Measurements from ENCODE around the gene AMN.

Gene AMN

GRCh38 chr14:102943979-102944378 is 21.5 kb downstream of the AMN start:
- no peak for DNase-seq
- Histone ChIP-seq H3K36me3 (ENCODE audit: control insufficient read depth, insufficient read depth, low read length) (no peaks in the 10 kb centered on the region), H3K4me1 (ENCODE audit: control insufficient read depth, insufficient read depth, low read length, poor library complexity, severe bottlenecking) (peaks cover 8% of the 10 kb centered on the region), H3K27me3 (replicated peaks; ENCODE audit: control insufficient read depth, insufficient read depth, low read length, poor library complexity, severe bottlenecking) (no peaks in the 10 kb centered on the region), H3K4me3 (ENCODE audit: insufficient read depth, low read depth, low read length, poor library complexity, severe bottlenecking) (no peak overlapping the region), H3K27ac (ENCODE audit: insufficient read depth, low read length, poor library complexity, severe bottlenecking) (no peak overlapping the region), H3K9me3 (ENCODE audit: control insufficient read depth, low read length) (no peaks in the 10 kb centered on the region)

GRCh38 chr14:102944448-102945330 is 22.2 kb downstream of the AMN start:
- Histone ChIP-seq H3K4me1 (ENCODE audit: control insufficient read depth, insufficient read depth, low read length, poor library complexity, severe bottlenecking) (peaks cover 11% of the 10 kb centered on the region), H3K4me3 (ENCODE audit: insufficient read depth, low read depth, low read length, poor library complexity, severe bottlenecking) (no peak overlapping the region), H3K9me3 (ENCODE audit: control insufficient read depth, low read length) (no peaks in the 10 kb centered on the region), H3K36me3 (ENCODE audit: control insufficient read depth, insufficient read depth, low read length) (no peaks in the 10 kb centered on the region), H3K27ac (ENCODE audit: insufficient read depth, low read length, poor library complexity, severe bottlenecking) (no peak overlapping the region), H3K27me3 (replicated peaks; ENCODE audit: control insufficient read depth, insufficient read depth, low read length, poor library complexity, severe bottlenecking) (no peaks in the 10 kb centered on the region)
- no peak for DNase-seq

- Histone ChIP-seq H3K36me3 (ENCODE audit: control insufficient read depth, insufficient read depth, low read length) (no peaks in the 10 kb centered on the region), H3K4me1 (ENCODE audit: control insufficient read depth, insufficient read depth, low read length, poor library complexity, severe bottlenecking) (peaks cover 11% of the 10 kb centered on the region), H3K9me3 (ENCODE audit: control insufficient read depth, low read length) (no peaks in the 10 kb centered on the region), H3K27ac (ENCODE audit: insufficient read depth, low read length, poor library complexity, severe bottlenecking) (no peak overlapping the region), H3K4me3 (ENCODE audit: insufficient read depth, low read depth, low read length, poor library complexity, severe bottlenecking) (no peak overlapping the region), H3K27me3 (replicated peaks; ENCODE audit: control insufficient read depth, insufficient read depth, low read length, poor library complexity, severe bottlenecking) (no peaks in the 10 kb centered on the region)
- no peak for DNase-seq
Observed at GRCh38 chr14:102945346-102946130, 23.1 kb downstream of the AMN start.

- H3K36me3 ChIP-seq (ENCODE audit: control insufficient read depth, insufficient read depth, low read length): no peaks in the 10 kb centered on the region
- DNase-seq: no peak
Observed at GRCh38 chr14:102947321-102948103, 25.0 kb downstream of the AMN start.

GRCh38 chr14:102948698-102949061 is 26.2 kb downstream of the AMN start:
- H3K27me3 ChIP-seq (replicated peaks; ENCODE audit: control insufficient read depth, insufficient read depth, low read length, poor library complexity, severe bottlenecking): no peaks in the 10 kb centered on the region
- H3K4me1 ChIP-seq (ENCODE audit: control insufficient read depth, insufficient read depth, low read length, poor library complexity, severe bottlenecking): peaks cover 11% of the 10 kb centered on the region
- H3K4me3 ChIP-seq (ENCODE audit: insufficient read depth, low read depth, low read length, poor library complexity, severe bottlenecking): no peak overlapping the region
- no peak for DNase-seq
- H3K36me3 ChIP-seq (ENCODE audit: control insufficient read depth, insufficient read depth, low read length): no peaks in the 10 kb centered on the region
- no peaks in the 10 kb centered on the region for H3K9me3 ChIP-seq (ENCODE audit: control insufficient read depth, low read length)
- H3K27ac ChIP-seq (ENCODE audit: insufficient read depth, low read length, poor library complexity, severe bottlenecking): no peak overlapping the region

More at GRCh38 chr14:102947321-102948103, 25.0 kb downstream of the AMN start:
- Histone ChIP-seq H3K4me1 (ENCODE audit: control insufficient read depth, insufficient read depth, low read length, poor library complexity, severe bottlenecking) (peaks cover 11% of the 10 kb centered on the region), H3K9me3 (ENCODE audit: control insufficient read depth, low read length) (no peaks in the 10 kb centered on the region), H3K27me3 (replicated peaks; ENCODE audit: control insufficient read depth, insufficient read depth, low read length, poor library complexity, severe bottlenecking) (no peaks in the 10 kb centered on the region), H3K4me3 (ENCODE audit: insufficient read depth, low read depth, low read length, poor library complexity, severe bottlenecking) (no peak overlapping the region), H3K27ac (ENCODE audit: insufficient read depth, low read length, poor library complexity, severe bottlenecking) (no peak overlapping the region)

- Histone ChIP-seq H3K36me3 (ENCODE audit: control insufficient read depth, insufficient read depth, low read length) (no peaks in the 10 kb centered on the region), H3K4me3 (ENCODE audit: insufficient read depth, low read depth, low read length, poor library complexity, severe bottlenecking) (no peak overlapping the region), H3K27ac (ENCODE audit: insufficient read depth, low read length, poor library complexity, severe bottlenecking) (no peak overlapping the region), H3K27me3 (replicated peaks; ENCODE audit: control insufficient read depth, insufficient read depth, low read length, poor library complexity, severe bottlenecking) (no peaks in the 10 kb centered on the region), H3K4me1 (ENCODE audit: control insufficient read depth, insufficient read depth, low read length, poor library complexity, severe bottlenecking) (peaks cover 11% of the 10 kb centered on the region), H3K9me3 (ENCODE audit: control insufficient read depth, low read length) (no peaks in the 10 kb centered on the region)
- DNase-seq: no peak
Observed at GRCh38 chr14:102949062-102949800, 26.8 kb downstream of the AMN start.

- H3K36me3 ChIP-seq (ENCODE audit: control insufficient read depth, insufficient read depth, low read length): no peaks in the 10 kb centered on the region
- no peak overlapping the region for H3K4me3 ChIP-seq (ENCODE audit: insufficient read depth, low read depth, low read length, poor library complexity, severe bottlenecking)
- no peak for DNase-seq
Observed at GRCh38 chr14:102949801-102950451, 27.5 kb downstream of the AMN start.

GRCh38 chr14:102951034-102951433 is 28.6 kb downstream of the AMN start:
- no peak for DNase-seq
- H3K9me3 ChIP-seq (ENCODE audit: control insufficient read depth, low read length): no peaks in the 10 kb centered on the region
- no peak overlapping the region for H3K4me3 ChIP-seq (ENCODE audit: insufficient read depth, low read depth, low read length, poor library complexity, severe bottlenecking)
- H3K27me3 ChIP-seq (replicated peaks; ENCODE audit: control insufficient read depth, insufficient read depth, low read length, poor library complexity, severe bottlenecking): no peaks in the 10 kb centered on the region
- no peak overlapping the region for H3K27ac ChIP-seq (ENCODE audit: insufficient read depth, low read length, poor library complexity, severe bottlenecking)
- peaks cover 11% of the 10 kb centered on the region for H3K4me1 ChIP-seq (ENCODE audit: control insufficient read depth, insufficient read depth, low read length, poor library complexity, severe bottlenecking)
- H3K36me3 ChIP-seq (ENCODE audit: control insufficient read depth, insufficient read depth, low read length): no peaks in the 10 kb centered on the region

More at GRCh38 chr14:102949801-102950451, 27.5 kb downstream of the AMN start:
- Histone ChIP-seq H3K4me1 (ENCODE audit: control insufficient read depth, insufficient read depth, low read length, poor library complexity, severe bottlenecking) (peaks cover 11% of the 10 kb centered on the region), H3K27ac (ENCODE audit: insufficient read depth, low read length, poor library complexity, severe bottlenecking) (no peak overlapping the region), H3K27me3 (replicated peaks; ENCODE audit: control insufficient read depth, insufficient read depth, low read length, poor library complexity, severe bottlenecking) (no peaks in the 10 kb centered on the region), H3K9me3 (ENCODE audit: control insufficient read depth, low read length) (no peaks in the 10 kb centered on the region)

- no peak overlapping the region for H3K4me3 ChIP-seq (ENCODE audit: insufficient read depth, low read depth, low read length, poor library complexity, severe bottlenecking)
- no peaks in the 10 kb centered on the region for H3K36me3 ChIP-seq (ENCODE audit: control insufficient read depth, insufficient read depth, low read length)
- H3K27ac ChIP-seq (ENCODE audit: insufficient read depth, low read length, poor library complexity, severe bottlenecking): no peak overlapping the region
- H3K9me3 ChIP-seq (ENCODE audit: control insufficient read depth, low read length): no peaks in the 10 kb centered on the region
- peaks cover 11% of the 10 kb centered on the region for H3K4me1 ChIP-seq (ENCODE audit: control insufficient read depth, insufficient read depth, low read length, poor library complexity, severe bottlenecking)
- DNase-seq: no peak
- no peaks in the 10 kb centered on the region for H3K27me3 ChIP-seq (replicated peaks; ENCODE audit: control insufficient read depth, insufficient read depth, low read length, poor library complexity, severe bottlenecking)
Observed at GRCh38 chr14:102951799-102952198, 29.3 kb downstream of the AMN start.
